GM04504 (cell line): ENCODE results near the gene ATAT1.
A peak's percentile ranks its signal among the peaks of the same experiment; 100 is the strongest.
"Not testable (repeated sequence)": the region's sequence is repeated elsewhere in the genome, so short reads cannot be mapped to it uniquely, and the experiment has no call there.

Source experiments
- DNase-seq: peaks from one replicate; pipeline ENCODE4 v3.0.0-alpha.2; 2012; ENCODE audit warnings: low read depth

The ATAT1 gene

DNA sequence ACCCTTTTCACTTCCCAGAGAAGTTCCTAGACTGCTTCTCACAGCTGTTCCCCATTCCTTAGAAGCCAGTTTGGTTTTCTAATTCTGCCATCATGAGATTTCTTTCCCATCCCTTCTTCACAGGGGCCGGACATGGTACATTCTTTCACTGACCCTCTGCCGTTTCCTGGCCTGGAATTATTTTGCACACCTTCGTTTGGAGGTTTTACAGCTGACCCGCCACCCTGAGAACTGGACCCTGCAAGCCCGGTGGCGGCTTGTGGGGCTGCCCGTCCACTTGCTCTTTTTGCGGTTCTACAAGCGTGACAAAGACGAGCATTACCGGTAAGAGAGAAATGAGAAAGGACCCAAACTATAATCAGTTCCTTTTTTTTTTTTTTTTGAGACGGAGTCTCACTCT lies 24.5 kb downstream of the ATAT1 start:
- DNase-seq = no peak

DNA sequence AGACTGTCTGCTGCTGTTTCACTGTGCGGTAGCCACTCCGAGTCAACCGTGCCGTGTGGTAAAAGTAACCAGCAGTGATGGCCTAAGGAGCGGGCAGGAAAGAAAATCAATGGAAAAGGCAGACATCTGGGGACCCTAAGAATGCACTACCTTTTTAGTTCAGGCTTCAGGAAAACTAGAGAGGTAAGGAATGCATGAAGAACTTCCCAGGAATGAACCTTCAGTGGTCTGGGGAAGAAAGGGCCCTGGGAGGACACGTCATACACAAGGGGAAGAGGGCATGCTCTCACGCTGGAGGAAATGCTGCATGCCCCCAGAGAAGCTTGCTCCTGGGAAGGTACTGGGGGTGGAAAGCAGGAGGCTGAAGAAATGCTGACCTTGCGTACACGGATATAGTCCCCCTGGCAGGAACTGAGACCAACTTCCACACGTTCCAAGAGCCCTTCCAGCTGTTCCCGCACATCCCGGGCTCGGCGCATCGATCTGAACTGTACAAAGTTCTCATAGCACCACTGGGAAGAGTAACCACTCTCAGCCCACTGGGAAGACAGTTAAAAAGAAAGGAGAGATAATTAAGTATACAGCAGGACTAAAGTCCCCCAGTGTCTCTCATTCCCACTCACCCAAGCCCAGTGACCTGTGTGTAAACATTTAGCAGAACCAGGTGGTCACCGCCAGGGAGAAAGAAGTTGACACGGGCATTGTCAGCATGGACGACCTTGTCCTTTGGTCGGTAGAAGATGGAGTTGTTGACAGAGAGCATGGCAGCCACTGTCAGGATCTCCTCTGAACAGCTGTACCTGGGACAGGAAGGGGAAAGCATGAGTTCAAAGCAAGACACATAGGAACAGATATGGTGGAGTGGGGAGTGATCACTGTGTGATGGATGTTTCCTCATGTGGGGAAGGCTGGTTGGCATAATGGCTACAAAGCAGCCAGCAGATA lies 28.4 kb downstream of the ATAT1 start:
- no peak for DNase-seq

DNA sequence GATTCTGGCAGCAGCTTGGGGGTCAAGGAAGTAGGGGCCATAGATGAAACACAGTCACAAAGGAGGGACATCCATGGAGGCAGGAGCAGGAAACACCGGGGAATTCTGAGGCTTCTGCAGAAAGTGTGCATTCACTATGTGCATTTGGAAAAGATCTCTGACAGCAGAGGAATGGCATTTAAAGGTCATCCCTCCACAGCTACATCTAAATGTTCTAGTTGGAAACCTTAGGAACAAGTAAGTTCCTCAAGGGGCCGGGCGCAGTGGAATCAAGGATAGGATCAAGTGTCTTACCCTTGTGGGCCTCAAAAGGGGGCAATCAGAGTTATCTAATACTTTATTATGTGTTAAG lies 29.0 kb downstream of the ATAT1 start:
- DNase-seq = no peak

DNA sequence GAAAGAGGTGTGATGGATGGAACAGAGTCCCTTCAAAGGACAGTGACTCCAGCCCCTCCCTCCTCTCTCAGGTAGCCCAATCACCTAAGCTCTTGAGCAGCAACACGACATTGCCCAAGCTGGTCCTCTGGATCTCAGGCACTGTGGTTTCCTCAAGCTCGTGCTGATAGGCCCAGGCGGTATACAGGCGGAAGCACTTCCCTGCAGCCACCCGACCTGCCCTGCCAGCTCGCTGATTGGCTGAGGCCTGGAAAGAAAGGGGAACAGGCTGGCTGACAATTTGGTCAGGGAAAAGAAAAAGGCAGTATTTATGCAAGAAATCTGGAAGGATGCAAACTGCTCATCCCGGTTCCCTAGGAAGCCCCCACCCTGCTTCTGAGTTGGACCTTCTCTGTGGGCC lies 29.8 kb downstream of the ATAT1 start:
- no peak for DNase-seq

DNA sequence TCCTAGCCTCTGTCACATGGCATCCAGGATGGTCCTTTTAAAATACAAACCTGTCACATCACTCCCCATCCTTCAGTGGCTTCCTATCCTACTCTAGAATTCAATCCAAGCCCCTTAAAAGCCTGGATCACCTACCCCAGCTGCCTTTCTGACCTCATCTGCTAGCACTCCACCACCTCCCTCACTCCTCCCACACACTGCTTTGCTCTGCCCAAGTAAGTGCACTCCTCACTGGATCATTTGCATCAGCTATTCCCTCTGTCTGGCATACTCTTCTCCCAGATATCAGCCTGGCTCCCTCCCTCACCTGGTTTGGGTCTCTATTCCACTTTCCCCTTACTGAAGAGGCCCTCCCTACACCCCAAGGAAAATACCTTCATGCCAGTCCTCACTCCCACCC lies 30.8 kb downstream of the ATAT1 start:
- no peak for DNase-seq

DNA sequence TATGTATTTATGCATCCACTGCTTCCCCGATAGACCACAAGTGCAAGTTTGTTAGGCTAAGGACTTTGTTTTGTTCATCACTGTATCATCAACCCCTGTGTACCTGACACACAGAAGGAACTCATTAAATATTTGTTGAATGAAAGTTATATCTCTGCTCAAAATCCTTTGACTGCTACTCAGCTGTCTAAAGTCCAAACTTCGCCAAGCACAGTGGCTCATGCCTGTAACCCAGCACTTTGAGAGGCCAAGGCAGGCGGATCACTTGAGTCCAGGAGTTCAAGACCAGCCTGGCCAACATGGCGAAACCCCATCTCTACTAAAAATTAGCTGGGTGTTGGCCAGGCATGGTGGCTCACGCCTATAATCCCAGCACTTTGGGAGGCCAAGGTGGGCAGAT lies 31.2 kb downstream of the ATAT1 start:
- DNase-seq = not testable (repeated sequence)

DNA sequence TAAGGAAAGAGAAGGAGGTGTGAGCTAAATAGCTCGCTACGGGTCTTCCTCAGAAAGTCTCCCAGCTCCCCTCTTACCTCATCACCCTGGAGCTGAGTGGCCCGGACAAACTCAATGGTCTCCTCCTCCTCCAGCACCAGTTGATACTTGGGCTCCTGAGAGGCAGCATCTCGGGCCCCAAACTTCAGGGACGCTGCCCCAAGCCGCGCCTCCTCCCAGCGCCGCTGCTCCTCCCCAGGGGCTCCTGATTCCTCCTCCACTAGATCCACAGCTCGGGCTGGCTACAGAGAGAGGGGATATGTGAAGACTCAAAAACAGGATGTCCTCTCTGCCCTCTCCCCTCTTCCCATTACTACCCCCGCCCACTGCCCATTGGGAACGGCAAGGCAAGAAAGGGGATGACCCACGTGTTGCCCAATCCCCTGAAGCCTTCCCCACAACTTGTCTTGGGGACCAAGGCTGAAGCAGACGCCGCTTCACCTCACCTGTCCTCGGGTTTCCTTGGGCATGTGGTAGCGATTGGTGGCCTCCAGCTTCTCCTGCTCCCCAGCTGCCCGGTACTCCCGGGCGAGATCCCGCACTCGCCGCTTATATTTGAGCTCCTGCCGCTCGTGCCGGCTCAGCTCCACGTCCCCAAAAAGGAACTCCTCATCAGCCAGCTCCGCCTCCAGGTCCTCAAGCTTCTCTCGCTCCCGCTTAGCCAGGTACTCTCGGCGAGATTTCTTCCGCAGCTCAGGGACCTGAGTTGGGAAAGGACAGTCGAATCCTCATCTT lies 38.5 kb downstream of the ATAT1 start:
- DNase-seq = no peak

DNA sequence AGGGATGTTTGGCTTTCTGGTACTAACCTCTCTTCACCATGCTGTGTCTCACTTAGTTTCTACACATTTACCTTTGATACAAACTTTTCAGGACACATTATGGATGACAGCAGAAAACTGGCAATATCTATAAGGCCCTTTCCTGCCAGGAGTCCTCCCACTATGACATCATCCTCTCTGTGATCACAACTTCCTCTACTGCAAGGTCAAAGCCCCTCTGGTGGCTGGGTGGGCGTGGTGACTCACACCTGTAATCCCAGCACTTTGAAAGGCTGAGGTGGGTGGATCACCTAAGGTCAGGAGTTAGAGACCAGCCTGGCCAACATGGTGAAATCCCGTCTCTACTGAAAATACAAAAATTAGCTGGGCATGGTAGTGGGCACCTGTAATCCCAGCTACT lies 39.6 kb downstream of the ATAT1 start:
- DNase-seq = not testable (repeated sequence)

DNA sequence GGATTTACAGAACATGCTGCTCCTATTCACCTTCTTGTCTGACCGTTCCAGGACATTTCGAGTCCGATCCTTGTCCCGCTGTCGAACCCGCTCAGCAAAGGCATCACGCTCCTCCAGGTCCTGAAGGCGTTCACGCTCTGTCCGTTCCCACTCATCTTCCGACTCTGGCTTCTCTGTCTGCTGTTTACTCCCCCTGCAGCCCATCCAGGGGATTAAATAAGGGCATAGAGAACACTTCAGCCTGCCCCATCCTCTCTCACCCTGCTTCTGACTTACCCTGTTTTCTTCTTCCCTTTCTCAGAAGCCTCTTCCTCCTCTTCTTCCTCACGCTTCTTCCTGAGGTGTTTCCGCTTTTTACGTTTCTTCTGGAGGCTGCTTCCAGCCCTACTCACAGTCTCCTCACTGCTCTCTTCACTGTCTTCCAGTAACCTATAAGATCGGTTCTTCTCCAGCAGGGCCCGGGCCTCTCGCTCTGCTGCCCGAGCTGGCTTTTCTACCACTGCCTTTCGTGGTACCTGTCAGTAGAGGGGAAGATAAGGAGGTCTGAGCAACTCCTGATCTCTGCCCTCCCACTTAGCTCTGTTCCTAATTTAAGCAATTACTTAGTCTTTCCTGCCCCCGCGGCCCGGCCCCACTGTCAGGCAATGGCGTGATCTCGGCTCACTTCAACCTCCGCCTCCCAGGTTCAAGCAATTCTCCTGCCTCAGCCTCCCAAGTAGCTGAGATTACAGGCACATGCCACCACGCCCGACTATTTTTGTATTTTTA lies 44.3 kb downstream of the ATAT1 start:
- DNase-seq = no peak

DNA sequence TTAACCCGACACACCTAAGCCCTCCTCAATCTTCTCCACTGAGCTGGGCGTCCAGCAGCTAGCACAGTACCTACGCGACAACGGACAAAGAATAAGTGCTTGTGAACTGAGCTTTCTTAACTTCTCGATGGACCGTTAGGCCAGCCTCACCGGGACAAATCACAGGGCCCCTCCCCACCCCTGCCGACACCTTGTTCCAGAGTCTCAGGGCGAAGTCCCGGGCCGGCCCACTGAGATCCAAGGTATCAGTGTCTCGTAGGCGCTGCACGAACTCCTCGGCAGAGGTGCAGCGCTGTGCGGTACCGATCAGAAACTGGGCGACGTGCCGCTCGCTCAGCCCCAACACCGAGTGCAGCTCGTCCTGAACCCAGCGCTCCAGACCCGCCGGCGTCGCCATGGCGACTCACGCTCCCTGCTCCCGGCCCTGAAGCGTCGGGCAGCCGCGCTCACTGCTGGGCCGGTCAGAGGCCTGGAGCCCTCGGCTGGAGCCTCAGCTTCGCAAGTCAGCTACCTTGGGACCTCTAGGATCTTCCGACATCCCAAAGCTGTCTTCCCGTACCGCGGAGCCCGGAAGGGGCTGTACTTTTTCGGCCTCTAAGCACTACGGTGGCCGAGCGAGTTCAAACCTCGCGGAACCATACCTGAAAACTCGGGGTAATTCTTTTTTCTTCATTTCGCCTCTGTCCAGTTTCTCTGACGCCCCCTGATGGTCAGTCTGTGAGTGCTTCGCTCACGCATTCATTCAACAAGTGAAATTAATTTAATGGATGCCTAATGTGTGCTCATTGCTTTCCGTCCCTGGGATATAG lies 46.0 kb downstream of the ATAT1 start, which contains the start of gene DHX16:
TSS of gene DHX16 (minus strand) at position 562 of the 809 bp plus-strand sequence. CDS start at position 397, 165 bp downstream.
- peak; percentile 98 for DNase-seq

DNA sequence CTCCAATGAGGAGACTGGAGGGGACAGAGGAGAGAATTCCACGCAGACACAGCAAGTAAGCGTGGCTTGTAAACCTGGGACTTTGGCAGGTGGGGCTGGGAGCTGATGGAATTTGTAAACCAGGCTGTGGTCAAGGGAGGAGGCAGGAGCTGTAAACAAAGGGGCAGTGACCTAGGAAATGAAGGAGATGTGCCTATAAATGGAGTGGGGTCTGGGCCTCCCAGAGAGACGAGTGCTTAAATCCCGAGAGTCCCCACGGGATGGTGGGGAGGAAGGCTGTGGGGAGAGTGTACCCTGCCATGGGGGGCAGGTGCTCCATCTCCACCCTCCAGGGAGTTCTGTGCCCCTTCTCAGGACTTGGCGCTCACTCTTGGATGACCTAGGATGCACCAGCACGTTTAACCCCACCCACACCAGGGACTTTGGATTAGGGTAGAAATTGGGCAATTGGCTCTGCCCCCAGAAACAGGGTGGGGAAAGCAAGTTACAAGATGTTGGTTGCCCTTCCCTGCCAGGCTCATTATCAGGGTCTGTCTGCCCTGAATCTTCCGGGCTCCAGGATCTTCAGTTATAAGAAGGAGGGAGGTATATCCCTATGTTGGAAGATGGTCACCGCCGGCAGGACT lies 50.1 kb downstream of the ATAT1 start:
- DNase-seq = no peak

DNA sequence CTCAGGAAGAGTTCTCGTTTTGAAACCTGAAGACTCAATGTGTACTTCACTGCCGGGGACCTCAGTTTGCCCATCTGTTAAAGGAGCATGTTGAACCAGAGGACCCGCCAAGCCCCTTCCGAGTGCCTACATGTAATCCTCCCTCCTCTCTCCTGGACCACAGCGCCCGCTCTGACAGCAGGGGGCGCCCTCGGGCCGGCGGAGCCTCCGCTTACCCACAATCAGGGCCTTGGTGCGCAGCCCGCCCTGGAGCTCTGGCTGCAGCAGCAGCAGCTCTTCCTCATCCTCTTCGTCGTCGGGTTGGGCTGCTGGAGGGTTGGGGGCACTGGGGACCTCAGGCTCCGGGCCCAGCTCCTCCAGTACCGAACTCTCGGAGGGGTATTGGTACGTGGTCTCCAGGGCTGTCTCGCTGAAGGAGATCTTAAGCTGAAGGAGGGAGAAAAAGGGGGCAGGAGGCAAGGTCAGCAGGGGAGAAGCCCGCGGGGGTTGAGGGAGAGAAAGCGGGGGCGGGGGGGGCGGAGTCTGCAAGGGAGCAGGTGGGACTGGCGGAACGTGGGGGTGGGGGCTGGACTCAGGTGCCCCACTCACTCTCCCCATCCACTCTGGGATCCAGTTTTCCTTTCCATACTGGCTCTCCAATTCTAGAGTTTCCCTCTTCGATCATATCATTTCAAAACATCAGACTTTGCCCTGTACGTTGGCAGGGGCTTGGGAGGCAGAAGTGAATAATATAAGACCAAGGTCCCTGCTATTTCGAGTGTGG lies 52.5 kb downstream of the ATAT1 start:
- DNase-seq = no peak

DNA sequence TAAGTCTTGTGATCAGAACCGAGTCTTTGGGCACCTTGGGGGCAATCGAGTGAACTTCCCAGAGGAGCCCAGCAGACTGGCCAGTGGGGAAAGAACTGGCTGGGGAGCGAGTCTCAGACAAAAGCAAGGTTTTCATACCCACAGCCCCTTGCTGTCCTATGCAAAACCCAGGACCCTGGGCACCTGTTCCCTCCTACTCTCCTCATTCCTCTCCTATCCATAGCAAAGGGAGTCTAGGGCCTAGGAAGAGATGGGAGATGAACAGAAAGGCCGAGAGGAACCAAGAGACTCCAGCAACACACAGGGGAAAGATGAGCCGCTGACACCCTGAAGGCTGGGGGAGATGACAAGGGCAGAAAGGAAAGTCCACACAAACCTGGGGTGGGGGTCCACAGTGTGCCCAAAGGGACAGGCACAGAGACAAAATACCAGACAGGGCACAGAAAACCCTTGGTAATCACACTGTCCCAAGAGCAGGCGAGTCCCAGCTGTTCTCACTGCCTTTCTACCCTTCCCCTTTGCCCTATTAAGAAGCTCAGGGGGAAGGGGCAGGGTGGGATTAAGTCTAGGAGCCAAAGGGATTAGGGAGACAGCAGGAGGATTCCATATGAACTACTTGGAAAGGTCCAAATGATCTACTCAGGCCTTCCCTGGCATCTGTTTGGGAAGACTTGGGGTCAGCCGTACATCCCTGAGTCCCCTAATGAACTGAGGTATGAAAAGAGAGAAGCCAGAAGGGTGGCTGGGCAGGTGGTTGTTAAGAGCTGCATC lies 53.3 kb downstream of the ATAT1 start:
- DNase-seq = no peak

DNA sequence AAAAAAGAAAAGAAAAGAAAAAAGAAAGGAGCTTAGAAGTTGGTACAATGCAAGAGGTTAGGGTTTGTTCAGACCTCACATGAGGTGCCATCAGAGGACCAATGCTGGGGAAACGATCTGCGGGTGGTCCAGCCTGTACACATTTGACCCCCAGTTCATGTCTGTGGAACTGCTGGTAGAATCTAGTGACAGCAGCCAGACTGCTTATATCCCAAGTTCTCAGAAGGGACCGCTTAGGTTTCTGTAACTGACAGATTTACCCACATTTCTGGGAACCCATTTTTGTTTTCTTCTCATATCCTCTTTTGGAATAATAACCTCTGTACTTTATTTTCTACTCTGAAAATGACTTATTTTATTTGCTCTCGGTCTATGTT lies 55.1 kb downstream of the ATAT1 start:
- DNase-seq = no peak

DNA sequence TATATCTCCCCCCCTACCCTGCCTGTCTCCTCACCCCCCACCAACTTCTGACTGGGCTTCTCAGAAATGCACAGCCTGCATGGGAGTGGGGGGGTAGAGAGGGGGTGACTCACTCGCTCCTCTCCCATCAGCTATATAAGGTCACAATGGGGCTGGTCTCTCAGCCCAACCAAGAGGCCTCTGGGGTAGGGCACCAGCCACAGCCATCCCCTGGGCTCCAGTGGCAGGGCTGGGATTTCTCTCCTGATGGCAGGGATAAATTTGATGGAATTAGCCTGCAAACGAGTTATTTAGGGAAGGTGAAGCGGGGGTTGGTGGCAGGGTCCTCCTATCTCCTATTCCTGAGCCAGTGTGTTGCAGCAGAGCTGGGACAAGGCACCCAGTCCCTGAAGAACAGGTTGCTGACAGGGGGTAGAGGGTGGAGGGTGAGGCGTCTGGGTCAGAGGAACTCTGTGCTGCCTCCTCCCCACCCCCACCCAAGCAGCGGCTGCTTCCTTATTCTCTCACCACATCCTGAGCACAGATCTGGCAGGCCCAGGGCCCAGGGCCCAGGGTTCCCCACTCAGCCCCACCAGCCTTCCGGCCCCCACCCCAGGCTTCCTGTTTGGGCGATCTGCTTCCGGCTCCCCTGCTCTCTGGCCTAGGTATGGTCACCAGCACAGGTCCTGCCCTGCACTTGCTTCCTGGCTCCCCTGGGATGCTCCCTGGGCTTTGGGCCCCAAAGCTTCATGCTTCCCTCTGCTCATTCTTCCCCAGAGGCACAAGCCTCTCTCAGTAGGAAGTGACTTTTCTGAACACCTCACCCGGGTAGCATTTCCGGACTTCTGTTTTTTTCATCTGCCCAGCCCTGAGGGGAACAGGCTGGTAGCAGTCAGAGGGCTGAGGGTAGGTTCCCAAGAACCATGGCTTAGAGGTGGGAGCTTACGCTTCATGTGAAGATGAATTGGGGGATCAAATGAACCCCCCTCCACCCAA lies 55.8 kb downstream of the ATAT1 start:
- DNase-seq = peak; percentile 77

DNA sequence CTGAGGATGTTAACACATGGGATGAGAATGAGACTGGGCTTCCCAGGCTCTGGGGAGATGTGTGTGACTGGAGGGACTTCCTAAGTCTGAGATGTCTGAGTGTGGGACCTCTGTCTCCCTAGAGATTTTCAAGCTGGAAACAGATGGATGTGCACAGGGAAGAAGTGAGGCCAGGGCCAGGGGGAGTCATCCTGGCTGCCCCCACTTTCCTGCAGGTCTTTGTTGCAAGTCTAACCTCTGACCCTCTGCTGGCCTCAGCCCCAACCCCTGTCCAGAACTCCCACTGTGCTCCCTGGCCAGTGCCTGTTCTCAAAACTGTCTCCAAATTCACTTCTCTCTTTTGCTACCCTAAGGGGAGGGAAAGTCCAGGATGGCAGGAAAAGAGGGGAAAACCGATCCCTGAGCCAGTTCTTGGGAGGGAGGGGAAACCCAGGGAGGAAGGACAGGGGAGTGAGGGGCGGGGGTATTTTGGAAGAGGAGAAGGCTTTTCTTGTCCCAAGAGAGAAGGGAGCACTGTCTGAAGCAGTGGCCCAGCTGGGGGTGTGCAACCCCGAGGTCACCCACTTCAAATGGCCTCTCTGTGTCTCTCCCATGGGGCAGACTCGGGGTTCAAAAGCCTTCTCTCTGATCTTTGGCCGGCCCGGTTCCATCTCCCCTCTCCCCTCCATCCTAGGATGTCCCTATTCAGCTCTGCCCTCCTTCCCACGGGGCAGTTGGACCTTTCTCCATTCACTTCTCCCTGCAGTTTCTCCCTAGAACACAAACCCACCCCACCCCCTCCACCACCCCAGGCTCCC lies 56.7 kb downstream of the ATAT1 start:
- no peak for DNase-seq

DNA sequence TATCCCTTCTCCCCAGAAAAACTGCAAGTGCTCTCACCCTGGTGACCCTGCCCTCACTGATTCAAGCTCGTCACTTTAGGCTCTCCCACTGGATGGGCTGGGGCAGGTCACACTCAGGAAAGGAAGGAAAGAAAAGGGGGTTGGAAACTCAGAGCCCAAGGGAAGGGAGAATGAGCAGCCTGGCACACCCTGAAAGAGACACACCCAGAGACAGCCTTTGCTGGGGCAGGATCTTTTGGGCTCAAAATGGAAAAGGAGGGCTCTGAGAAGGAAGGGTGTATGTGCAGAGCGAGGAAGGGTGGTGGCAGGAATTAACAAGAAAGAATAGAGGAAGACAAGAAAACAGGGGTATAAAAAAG lies 57.3 kb downstream of the ATAT1 start:
- no peak for DNase-seq
